Measurements from ENCODE around the gene RFT1.

GRCh38 chr3:53144446-53144845, 14.2 kb upstream of the RFT1 start:
- no peak for TF ChIP-seq CTCF (IDR thresholded peaks at IDR 0.05; ENCODE audit: insufficient read depth, low read depth, low read length)
- TF ChIP-seq EZH2 (IDR thresholded peaks at IDR 0.05; ENCODE audit: insufficient read depth, low read length): no peak
